ENCODE data around the gene HTR6.

DNA sequence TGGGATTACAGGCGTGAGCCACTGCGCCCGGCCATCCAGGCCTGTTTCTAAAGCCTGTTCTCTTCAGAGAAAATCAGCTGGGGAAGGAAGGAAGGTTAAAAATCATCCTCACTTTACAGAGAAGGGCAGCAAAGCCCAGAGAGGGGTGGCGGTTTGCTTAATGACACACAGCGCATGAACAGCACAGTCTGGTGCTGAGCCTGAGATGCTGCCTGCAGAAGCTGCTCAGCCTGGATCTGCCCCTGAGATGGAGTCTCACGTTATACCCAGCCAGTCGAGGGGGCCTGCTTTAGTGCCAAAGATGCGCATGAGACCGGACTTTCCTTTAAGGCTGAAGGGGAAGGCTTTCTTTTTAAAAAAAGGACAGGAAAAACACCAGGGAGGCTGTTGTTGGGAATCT is 21.3 kb downstream of the HTR6 start:
- TF ChIP-seq EZH2phosphoT487 (IDR thresholded peaks at IDR 0.05; ENCODE audit: borderline replicate concordance) = no peak
- TF ChIP-seq, protein P1, sequence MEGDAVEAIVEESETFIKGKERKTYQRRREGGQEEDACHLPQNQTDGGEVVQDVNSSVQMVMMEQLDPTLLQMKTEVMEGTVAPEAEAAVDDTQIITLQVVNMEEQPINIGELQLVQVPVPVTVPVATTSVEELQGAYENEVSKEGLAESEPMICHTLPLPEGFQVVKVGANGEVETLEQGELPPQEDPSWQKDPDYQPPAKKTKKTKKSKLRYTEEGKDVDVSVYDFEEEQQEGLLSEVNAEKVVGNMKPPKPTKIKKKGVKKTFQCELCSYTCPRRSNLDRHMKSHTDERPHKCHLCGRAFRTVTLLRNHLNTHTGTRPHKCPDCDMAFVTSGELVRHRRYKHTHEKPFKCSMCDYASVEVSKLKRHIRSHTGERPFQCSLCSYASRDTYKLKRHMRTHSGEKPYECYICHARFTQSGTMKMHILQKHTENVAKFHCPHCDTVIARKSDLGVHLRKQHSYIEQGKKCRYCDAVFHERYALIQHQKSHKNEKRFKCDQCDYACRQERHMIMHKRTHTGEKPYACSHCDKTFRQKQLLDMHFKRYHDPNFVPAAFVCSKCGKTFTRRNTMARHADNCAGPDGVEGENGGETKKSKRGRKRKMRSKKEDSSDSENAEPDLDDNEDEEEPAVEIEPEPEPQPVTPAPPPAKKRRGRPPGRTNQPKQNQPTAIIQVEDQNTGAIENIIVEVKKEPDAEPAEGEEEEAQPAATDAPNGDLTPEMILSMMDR (conservative IDR thresholded peaks at IDR 0.05; ENCODE audit: low read length) = no peak

All from Loucy (cell line).